GM12891 (cell line): Measurements from ENCODE around the gene CLIC3.

ENCODE experiments used
- POLR2AphosphoS5 ChIP-seq: IDR thresholded peaks from 2 replicates; pipeline ENCODE4 v1.6.1; 2011; ENCODE audit warnings: low read depth, low read length, control low read depth
- POU2F2 ChIP-seq: IDR thresholded peaks from 2 replicates; pipeline ENCODE4 v1.6.1; 2011; ENCODE audit warnings: low read depth, mild to moderate bottlenecking, control low read depth, low read length, moderate library complexity

DNA sequence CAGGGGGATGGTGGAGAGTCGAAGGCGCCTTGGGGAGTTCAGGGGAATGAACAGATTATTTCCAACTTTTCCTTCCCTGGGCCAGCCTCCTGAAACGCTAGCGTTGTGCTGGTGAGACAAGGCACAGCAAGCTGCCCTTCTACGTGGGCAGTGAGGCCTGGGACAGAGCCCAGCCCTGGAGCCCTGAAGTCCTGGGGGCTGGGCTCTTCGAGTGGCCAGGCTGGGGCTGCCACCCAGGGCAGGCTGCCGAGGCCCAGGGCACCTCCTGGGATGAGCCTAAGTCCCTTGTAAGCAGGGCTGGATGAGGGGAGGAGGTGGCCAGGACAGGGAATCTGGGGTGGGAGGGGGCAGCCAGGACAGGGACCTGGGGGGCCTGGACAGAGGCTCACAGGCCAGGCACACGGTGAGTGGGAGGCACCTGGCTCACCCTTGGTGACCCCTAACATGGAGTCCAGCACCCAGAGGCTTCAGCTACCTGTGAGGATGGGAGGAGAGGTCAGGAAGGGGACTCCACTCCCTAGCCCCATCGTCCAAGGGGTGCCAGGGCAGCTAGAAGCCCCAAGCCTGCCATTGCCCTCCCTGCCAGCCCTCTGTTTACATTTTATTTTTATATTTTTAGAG is 45.6 kb downstream of the CLIC3 start:
- no peak for TF ChIP-seq POLR2AphosphoS5
- TF ChIP-seq POU2F2: no peak
